CD4-positive, alpha-beta T cell treated with Interleukin-12 subunit alpha and Interleukin-12 subunit beta, for 1 hour (primary cell): ENCODE measurements around the gene NUP133.
"Not testable (repeated sequence)": the region's sequence is repeated elsewhere in the genome, so short reads cannot be mapped to it uniquely, and the experiment has no call there.

Source experiments
- DNase-seq: peaks from one replicate; pipeline ENCODE4 v3.0.0-alpha.2; 2020

Gene NUP133

DNA sequence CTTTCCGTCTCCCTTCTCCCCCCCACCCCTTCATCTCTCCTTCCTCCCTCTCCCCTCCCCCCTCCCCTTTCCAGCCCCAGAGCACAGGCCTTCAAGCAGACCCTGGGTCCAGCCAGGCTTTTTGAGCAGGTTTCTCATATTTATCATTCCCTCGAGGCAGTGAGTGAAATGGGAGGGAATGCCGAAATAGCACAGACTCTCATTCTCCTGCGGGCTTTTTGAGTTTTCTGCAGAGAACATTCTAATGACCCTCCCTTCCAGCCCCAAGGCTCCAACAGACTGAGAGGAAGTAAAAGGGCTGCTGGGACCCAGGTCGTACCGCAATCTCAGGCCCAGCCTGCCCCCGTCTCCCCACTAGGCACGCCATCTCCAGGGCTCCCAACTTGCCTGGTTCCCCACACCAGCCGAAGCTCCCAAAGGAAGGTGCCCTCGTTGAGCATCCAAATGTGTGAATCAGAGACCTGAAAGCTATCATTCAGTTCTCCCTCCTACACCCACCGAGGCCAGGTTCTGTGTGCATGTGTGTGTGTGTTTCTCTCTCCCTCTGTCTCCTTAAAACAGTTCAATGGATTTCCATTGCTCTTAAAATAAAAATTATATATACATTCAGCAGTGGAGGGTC is 96.6 kb downstream of the NUP133 start:
- DNase-seq: no peak

DNA sequence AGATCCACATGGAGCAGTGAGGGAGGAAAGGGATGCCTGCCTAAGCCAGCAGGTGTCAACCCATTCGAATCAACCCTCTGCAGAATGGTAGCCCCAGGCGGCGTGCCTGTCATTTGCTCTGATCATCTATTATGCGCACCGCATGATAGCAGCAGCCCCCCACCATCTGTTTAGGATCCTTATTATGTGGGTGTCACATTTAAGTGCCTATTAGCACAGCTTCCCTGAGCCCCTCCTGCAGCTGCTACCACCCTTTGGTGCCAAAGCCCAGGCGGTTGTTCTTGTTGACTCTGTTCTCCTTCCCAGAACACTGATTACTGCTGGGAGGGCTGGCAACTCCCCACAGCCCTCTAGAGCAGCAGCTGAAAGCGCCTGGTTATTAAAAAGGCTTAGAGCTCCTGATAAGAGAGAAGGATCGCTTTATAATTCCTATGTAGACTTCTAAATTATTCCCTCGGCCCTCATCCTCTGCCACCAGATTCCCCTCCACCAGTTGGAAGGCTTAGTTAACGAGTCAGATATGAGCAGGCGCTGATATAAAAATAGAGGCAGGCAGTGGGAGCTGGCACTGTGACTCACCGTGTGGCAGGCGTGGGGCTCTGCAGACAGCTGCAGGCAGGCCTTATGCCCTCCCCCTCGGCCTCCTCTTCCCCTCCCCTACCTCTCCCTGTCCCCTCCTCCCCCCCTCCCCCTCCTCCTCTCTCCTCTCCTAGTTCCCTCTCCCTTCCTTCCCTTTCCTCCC is 97.3 kb downstream of the NUP133 start:
- DNase-seq: no peak

GRCh38 chr1:229410370-229410691 is 97.8 kb downstream of the NUP133 start:
- no peak for DNase-seq

DNA sequence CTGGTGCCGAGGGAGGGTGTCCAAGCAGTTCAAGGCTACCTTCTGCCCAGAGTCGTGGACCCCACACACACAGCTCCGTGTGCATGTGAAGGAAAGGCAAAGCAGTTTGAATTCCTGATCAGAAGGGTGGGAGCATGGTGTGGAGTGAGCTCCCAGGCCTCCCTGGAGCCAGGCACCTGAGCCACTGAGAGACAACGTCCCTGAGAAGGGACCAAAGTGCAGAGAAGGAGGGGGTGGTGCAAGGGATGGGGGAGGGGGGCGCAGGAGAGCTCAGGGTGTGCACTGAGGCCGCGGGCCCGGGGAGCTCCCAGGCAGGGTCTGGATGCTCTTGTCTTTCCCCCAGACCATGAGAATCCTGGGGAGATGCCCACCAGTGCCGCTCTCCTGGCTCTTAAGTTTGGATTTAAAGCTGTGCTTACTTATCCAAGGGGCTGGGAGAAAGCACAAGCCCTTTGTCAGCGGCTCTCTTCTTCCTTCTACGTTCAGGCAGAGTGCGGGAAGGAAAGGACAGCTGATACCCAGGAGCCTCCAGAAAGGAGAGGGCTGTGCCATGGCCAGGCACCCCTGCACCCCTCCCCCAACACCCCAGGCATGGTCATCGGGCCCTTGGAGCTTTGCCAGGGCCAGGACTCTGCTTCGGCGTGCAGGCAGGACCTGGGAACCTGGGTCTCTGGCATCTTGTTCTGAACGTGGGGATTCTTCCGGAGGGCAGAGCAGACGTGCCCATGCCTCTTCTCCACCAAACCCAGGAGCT is 98.3 kb downstream of the NUP133 start:
- no peak for DNase-seq

DNA sequence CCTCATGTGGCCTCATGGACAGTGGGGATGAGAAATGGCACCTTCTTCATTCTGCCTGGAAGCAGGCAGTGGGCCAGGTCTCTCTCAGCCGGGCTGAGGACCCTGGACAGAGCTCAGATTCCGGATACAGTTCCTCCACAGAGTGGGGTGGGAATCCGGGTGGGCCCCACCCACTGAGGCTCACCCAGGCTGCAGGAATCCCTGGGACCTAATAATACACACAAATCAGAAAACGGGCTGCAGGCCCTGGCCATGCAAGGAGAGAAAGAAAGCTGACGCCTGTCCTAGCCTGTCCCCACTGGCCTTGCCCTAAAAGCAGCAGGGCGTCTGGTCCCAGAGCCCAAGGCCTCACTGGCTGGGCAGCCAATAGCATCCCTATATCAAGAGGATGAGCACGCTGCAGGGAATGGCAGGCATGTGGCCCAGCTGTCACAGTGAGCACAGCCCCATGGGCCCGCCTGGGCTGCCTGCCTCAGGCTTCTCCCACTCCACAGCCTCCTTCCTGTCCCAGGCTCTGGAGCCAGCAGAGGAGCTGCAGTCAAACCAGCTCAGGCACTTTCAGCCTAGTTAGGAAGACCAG is 99.6 kb downstream of the NUP133 start:
- DNase-seq: no peak

DNA sequence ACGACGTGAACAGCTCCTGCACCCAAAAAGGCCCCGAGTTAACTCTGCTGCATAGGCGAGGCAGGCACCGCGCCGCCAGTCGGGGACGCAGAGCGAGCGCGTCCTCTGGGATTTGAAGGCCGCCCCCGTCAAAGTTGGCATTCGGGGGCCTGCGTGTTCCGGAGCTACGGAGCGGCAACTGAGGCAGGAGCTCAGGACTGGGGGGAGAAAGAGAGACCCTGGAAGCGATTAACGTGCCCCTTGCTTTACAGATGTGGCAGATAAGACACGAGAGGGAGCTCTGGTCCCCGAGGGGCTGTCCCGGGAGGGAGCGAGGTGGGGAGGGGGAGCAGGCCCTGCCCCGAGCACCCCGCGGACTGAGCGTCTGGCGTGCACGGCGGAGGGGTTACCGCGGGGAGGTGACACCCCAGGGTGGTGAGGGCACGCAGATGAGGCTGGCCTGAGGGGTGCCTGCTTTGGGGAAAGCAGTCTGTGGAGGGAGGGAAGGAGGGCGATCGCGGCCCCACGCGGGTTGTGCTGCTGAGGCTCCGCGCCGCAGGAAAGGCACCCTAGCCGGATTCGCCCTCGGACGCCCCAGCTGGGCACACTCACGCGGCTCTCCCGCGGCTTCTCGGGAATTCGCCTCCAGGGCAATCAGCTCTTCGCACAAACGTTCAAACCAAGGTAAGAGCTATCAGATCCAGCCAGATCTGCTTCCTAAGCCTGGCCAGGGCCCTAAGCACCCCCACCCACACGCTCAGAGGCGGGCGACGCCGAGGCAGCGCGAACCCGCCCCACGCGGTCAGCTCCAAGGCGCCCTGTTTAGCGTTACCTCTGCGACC is 100.7 kb downstream of the NUP133 start:
- DNase-seq: no peak

- DNase-seq: no peak
These were observed 101.3 kb downstream of the NUP133 start for GRCh38 chr1:229406798-229407197.

GRCh38 chr1:229403573-229403972 is 104.6 kb downstream of the NUP133 start:
- DNase-seq: no peak

DNA sequence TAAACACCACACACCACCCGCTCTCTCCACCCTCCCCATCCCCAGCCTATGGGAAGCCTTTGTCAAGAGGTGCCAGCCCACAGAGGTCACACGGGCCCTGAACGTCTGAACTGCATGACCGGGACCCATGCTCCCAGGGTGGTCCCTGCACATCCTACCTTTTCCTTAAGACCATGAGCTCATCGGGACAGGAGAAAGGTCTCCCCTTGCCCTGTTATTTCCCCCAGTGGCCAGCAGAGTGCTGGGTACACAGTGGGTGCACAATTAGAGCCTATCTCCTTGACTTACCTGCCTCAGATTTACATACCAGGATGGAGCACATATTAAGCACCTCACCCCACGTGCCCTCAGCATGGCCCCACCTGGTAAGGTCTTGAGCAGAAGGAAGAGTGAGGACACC is 105.1 kb downstream of the NUP133 start:
- no peak for DNase-seq

DNA sequence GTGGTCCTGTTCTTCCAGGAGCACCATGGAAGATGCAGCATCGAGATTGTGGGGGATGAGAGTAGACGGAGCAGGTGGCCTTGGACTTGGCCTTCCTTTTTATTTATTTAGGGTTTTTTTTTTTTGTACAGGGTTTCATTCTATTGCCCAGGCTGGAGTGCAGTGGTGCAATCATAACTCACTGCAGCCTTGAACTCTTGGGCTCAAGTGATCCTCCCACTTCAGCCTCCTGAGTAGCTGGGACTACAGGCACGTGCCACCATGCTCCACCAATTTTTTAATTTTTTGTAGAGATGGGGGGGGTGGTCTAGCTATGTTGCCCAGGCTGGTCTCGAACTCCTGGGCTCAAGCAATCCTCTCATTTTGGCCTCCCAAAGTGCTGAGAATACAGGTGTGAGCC is 105.8 kb downstream of the NUP133 start:
- not testable (repeated sequence) for DNase-seq

- DNase-seq: no peak
These were observed 110.4 kb downstream of the NUP133 start for GRCh38 chr1:229397762-229398161.

GRCh38 chr1:229396585-229397206 is 111.4 kb downstream of the NUP133 start:
- DNase-seq: no peak

- DNase-seq: not testable (repeated sequence)
These were observed 113.6 kb downstream of the NUP133 start for GRCh38 chr1:229394517-229394916.

DNA sequence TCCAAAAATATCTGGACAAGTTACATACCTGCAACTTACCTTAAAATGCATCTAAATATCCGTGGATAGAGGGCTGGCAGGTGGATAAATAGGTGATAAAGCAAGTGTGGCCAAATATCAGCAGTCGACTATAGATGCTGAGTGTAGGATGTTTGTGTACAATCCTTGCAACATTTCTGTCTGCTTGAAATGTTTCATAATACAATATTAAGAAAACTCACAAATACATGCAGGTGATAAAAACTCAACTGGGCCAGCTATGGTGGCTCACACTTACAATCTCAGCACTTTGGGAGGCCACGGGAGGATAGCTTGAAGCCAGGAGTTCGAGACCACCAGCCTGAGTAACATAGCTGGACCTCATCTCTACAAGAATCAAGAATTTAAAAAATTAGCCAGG is 115.2 kb downstream of the NUP133 start:
- no peak for DNase-seq
